NCI-H1930 (cell line): Measurements from ENCODE around the gene UNC5C.

Experiments used
- DNase-seq, 2 experiments: peaks; one replicate each; lab custom pipeline; 2025; lab: John Stamatoyannopoulos, UW

UNC5C gene

DNA sequence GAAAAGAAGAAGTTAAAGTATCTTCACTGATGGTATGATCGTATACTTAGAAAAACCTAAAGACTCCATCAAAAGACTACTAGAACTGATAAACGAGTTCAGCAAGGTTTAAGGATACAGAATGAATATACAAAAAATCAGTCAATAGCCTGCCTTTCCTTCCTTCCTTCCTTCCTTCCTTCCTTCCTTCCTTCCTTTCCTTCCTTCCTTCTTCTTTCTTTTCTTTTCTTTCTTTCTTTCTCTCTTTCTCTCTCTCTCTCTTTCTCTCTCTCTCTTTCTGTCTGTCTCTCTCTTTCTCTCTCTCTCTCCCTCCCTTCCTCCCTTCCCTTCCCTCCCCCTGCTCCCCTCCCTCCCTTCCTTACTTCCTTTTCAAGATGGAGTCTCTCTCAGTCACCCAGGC is 428.3 kb downstream of the UNC5C start:
- DNase-seq, result no peak

DNA sequence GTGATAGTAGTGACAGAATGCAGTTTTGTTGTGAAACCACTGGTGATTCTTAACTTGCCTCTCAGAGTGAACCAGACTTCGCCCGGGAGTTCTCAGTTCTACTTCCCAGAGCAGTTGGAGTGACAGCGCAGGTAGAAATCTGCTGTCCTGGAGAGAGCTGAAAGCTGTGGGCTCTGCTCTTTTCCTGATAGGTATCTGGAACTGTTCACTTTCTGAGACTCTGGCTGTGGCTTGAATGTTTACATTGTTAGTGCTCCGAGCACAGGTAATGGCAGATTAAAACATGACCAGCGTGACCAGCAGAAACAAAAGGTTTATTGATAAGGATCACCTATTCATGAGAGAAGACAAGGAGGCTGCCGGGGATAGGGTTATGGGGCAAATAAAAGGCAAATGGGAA is 430.3 kb downstream of the UNC5C start:
- DNase-seq, result no peak

GRCh38 chr4:95114521-95114920 is 434.3 kb downstream of the UNC5C start:
- DNase-seq, result no peak
